NCI-H1048 (cell line): Measurements from ENCODE around the gene ZNF587B.
"Not testable (repeated sequence)": the region's sequence is repeated elsewhere in the genome, so short reads cannot be mapped to it uniquely, and the experiment has no call there.

Source experiments
- DNase-seq: peaks from one replicate; lab custom pipeline; 2025; lab: John Stamatoyannopoulos, UW

ZNF587B gene

DNA sequence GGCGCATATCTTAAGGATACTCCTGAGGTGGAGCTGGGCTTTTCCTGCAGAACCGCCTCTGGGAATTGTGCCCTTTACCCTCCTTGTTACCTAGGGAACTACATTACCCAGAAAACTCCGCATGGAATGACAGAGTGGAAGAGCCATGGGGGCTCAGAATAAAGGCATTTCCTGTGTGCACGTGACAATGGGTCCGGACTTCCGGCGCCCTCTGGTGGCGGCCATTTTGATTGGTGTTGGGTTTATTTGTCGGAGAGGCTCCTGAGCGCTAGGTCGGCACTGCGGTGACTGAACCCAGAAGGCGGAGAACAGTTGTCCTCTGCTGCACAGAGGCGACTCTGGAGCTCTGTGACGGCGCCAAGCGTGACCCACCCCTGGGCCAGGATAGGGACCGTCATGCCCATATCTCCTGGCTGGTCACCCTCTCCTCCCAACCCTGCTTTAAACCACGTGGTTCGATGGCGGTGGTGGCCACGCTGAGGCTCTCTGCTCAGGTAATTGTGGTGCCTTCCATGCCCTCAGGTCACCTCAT lies at the start of gene ZNF587B:
Gene ZNF587B (plus strand): TSS at position 229 of the 532 bp plus-strand sequence. CDS start 230 bp downstream, at position 459.
- DNase-seq: no peak

DNA sequence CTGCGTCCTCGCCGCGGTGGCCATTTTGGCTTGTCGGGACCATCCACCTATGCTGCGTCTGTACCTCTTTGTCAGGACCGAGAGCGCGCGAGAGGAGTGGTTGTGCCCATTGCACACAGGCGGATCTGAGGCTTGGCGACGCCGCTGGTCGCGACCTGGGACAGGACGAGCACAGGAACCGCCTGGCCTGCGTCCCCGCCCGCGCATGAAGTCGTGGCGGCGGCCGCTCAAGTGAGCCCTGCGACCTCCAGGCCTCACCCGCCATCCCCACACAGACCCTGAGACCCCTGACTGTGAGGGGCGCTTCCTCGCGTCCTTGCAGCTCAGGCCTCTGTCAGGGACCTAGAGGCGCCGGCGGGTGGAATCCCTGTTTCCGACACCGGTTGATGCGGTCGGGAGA lies 43.8 kb upstream of the ZNF587B start:
- no peak for DNase-seq

DNA sequence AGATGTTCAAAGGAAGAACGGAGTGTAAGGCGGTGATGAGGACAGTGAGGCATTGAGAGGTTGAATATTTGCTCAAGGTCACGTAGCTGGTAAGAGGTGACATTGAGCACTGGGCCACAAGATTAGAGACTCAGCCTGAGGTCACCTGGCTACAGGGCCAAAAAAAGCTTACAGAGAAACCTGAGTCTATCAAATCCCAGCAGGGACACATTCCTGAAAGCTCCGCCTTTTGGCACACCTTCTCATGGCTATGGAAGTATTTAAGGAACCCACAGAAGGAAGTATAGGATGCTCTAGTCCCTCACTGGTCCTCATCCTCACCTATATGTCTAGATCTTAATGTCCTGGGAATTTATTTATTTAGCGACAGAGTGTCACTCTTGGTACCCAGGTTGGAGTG lies 43.2 kb upstream of the ZNF587B start:
- no peak for DNase-seq

DNA sequence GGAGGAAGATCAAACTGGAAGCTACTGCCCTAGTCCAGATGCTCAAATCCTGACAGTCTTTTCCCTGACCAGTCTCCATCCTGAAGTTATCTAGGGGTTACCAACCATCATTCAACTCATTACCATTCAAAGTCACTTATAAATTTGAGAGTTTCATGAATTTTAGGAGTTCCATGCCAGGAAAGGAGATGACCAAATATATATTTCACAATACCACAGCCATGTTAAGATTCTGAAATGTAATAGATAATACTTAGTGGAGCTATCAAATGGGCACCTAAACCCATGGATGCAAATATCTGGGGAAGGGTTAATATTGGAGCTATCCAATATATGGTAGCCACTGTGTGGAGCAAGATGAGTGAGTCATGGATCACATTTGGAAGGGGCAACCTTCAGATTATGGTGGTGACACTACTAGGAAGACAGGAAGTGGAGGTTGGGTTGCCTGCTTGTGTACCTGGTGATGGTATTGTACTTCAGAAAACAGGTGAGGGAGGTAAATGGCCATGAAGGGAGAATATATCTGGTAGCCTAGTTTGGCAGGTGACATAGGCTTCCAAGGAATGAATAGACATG lies 41.9 kb upstream of the ZNF587B start:
- no peak for DNase-seq

DNA sequence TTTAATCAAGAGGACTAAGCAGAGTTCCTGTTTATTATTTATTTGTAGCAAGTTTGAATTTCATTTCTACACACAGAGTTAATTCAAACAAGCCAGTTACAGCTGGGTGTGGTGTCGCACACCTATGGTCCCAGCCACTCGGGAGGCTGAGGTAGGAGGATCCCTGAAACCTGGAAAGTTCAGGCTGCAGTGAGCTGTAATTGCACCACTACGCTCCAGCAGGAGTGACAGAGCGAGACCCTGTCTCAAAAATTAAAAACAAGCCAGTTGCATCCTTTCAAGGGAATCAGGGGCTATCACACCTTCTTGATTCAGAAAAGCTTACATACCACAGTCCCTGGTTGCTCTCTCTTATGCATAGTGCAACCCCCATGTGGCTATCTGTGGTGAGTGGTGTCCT lies 40.8 kb upstream of the ZNF587B start:
- no peak for DNase-seq

DNA sequence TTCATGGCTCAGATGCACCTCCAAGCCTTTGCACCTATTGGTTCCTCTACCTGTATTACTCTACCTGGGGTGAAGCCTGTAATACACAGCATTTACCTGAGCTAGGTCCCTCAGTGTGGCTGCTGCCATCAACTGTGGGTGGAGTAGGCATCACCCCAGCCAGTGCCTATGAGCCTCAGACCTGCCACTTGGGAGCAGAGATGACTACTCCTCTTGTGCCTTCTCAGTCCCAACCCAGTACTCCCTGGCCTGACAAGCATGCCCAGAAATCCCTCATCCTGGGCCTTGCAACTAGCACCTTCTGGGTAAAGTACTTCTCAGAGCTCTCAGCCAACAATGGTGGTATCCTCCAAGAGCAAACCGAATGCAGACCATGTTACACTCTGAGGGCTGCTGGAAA lies 33.5 kb upstream of the ZNF587B start:
- not testable (repeated sequence) for DNase-seq

DNA sequence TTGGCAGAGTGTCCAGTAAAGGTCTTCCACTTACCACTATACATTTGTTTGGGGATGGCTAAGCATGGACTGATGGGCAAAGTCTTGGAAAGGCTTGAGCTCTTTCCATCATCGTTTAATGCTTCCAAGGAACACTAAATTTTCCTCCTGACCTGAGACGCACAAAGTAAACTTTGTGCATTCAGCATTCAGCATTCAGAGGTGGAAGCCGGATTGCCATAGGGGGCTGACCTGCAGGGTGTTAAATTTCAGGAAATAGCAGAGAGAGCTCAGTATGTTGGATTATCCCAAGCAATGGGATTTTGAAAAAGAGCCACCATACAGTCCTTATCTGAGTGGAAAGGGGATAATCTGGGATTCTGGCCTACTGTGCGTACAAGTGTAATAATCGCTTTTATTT lies 29.4 kb upstream of the ZNF587B start:
- DNase-seq: no peak

DNA sequence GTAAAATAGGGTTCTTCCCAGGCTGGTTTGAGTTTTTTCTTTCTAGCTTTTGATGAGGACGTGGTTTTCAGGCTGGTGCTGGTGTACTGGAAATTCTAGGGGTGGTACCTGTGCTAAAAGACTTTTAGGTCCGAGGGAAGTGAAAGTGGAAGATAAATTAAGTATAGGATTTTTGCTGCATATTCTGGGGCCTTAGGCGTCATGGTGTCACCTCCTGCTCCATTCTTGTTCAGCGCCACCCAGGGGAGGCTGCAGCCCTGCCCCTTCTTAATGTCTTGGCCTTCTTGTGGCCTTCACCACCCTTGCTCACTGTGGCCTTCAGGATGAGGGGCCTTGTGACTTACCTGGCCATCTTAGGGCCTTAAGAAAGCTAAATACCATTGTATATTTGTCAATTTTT lies 27.8 kb upstream of the ZNF587B start:
- no peak for DNase-seq

DNA sequence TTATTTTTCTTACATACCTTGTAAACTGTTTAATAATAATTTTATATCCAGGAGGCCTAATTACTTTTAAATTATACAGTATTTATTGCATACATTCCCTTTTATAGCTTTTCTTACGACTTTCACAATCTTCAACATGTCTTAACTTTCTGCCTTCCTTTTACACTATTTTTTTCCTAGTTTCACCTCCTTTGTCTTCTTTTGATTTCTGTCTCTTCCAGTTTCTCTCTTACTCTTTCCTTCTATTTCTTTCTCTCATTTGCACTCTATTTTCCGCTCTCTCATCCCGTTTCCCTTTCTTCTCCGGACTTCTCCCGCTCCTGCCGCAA lies 26.9 kb upstream of the ZNF587B start:
- DNase-seq: no peak

DNA sequence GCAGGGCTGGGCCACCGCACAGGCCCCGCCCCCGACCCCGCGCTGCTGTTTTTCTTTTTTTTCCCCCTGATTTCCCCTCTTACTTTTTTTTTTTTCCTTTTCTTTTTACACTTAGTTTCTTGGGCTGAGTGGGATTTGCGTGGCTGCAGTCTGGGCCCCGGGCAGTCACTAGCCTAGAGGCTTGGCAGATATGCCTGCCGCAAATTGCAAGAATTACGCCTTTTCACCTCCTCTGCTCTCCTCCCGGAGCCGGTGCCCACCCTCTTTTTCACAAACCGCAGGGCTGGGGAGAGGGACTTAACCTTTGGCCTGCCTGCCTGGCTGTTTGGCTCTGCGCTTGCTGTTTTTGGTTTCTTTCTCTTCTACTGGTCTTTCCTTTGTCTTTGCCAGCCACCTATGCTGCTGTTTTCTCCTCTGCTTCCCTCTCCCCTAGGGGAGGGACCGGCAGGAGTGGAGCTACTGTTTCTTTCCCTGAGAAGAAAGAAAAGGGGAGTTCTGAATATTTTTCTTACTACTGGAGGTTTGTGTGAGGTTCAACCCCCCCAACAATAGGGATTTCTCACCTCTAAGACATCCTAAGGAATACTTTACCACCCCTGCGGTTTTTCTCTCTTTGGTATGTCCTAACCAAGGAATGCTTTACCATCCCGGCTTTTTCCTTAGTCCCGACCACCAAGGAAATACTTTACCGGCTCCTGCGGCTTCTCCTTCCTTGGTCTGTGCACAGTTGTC lies 26.3 kb upstream of the ZNF587B start:
- DNase-seq: no peak

DNA sequence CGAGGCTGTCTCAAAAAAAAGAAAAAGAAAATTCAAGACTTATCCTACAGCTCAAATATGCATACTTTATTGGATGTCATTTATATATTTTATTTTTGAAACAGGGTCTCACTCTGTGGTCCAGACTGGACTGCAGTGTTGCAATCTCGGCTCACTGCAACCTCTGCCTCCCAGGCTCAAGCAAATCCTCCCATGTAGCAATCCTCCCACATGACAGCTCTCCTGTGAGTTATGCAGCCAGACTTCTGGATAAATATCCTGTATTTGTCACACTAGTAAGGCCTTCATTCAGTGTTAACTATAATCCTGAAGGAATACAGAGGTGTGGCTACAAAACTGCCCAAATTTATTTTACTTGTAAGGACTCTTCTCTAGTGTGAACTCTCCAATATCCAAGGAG lies 22.6 kb upstream of the ZNF587B start:
- no peak for DNase-seq

DNA sequence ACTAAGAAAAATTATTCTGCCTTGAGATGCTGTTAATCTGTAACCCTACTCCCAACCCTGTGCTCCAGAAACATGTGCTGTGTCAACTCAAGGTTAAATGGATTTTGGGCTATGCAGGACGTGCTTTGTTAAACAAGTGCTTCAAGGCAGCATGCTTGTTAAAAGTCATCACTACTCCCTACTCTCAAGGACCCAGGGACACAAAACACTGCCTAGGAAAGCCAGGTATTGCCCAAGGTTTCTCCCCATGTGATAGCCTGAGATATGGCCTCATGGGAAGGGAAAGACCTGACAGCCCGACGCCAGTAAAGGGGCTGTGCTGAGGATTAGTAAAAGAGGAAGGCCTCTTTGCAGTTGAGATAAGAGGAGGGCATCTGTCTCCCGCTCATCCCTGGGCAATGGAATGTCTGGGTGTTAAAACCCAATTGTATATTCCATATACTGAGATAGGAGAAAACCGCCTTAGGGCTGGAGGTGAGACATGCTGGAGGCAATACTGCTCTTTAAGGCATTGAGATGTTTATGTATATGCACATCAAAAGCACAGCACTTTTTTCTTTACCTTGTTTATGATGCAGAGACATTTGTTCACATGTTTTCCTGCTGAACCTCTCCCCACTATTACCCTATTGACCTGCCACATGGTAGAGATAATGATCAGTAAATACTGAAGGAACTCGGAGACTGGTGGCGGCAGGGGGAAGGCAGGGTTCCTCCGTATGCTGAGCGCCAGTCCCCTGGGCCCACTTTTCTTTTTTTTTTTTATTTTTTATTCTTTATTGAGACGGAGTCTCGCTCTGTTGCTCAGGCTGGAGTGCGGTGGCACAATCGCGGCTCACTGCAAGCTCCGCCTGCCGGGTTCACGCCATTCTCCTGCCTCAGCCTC lies 19.4 kb upstream of the ZNF587B start:
- not testable (repeated sequence) for DNase-seq

DNA sequence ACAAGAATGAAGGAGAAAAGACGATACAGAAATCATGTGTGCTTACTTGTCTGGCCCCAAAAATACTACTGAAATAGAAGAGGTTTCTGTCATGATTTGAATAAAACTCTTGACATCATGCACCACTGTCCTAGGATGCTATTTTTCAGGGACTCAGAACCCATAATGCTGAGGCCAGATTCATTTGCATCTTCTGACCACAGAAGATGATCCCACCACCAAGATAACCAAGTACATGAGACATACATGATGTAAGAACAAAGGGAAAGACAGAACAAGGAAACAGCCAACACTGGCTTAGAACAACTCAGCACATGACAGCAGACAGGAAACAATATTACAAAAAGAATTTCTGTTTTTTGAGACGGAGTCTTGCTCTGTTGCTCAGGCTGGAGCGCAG lies 17.9 kb upstream of the ZNF587B start:
- DNase-seq: no peak

DNA sequence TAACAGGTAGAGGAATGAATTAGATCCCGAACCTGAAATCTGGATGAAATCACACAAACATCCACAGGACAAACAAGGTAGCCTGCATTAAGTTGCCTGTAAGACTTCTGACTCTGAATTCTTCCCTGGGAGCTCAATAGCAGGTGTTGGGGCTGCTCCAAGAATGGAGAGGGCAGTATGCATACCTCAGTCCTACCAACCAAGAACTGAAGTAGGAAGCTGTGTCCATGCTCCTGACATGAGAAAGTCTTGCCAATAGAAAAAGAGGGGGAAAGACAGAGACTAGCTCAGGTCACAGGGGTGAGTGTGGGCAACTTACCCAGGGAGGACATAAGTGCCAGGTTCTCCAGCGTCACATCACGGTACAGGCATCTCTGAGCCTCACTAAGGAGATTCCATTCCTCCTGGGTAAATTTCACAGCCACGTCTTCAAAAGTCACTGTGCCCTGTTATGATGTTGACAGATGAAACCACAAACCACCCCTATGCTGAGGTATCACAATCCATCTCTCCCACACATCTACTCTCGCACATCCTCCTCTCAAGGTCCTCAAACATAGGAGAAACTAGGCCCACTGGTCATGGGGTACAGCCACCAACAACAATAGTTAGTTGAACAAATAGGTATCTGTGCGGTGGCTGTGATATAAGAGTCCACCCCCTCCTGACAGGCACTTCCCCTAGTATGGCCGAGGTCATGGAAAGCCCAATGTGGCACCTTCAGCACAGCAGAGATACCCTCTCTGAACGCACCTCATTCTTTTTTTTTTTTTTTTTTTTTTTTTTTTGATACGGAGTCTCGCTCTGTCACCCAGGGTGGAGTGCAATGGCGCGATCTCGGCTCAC lies 16.9 kb upstream of the ZNF587B start:
- DNase-seq: not testable (repeated sequence)

DNA sequence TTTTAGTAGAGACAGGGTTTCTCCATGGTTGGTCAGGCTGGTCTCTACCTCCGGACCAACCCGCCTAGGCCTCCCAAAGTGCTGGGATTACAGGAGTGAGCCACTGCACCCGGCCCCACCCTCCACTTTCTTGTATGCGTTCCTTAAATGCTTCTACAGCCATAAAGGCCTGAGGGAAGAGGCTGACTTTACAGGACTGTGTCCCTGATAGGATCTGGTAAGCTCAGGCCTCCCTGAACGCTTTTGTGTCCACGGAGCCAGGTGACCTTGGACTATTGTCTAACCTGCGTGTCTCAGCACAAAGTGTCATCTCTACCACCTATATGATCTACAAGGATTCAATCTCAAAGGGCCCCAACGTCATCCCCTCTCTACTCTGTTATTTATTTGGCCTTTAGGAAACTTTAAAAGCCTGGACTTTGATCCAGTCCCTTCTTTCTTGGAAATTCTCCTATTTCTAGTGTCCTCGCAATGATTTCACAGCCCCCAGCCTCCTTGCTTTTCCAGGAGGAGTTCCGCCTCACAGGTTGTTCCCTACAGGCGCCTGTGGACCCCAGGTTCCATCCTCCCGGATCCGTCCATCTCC lies 16.1 kb upstream of the ZNF587B start:
- DNase-seq: no peak

DNA sequence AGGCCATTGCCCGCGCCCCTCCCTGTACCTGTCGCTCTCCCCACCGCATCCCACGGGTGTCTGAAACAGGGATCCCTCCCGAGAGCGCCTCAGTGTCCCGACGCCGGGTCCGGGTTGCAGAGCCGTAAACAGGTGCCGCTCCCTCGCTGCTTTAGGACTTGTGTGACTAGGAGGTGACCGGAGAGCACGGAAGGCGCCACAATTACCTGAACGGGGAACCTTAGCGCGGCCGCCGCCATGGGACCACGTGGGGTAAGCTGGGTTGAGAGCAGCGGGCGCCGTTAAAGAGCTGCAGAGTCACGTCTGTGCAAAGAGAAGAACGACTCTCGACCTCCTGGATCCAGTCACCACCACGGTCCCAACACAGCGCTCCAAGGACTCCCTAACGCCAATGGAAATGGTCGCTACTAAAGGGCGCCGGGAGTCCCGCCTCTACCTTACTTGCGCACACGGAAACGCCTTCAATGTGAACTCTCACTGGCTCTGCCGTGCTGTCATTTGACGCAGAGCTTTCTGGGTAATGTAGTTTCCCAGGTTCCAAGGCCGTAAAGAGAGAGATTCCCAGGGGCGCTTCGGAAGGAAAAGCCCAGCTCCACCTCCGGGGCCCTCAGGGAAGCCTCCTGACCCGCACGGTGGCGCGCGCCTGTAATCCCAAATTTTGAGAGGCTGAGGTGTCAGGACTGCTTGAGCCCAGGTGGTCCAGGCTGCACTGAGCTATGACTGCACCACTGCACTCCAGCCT lies 15.4 kb upstream of the ZNF587B start, which contains the start of gene ZNF552:
Gene ZNF552 (minus strand): TSS at position 409 of the 742 bp plus-strand sequence. CDS start 170 bp downstream, at position 239.
- peak; percentile 67 for DNase-seq

DNA sequence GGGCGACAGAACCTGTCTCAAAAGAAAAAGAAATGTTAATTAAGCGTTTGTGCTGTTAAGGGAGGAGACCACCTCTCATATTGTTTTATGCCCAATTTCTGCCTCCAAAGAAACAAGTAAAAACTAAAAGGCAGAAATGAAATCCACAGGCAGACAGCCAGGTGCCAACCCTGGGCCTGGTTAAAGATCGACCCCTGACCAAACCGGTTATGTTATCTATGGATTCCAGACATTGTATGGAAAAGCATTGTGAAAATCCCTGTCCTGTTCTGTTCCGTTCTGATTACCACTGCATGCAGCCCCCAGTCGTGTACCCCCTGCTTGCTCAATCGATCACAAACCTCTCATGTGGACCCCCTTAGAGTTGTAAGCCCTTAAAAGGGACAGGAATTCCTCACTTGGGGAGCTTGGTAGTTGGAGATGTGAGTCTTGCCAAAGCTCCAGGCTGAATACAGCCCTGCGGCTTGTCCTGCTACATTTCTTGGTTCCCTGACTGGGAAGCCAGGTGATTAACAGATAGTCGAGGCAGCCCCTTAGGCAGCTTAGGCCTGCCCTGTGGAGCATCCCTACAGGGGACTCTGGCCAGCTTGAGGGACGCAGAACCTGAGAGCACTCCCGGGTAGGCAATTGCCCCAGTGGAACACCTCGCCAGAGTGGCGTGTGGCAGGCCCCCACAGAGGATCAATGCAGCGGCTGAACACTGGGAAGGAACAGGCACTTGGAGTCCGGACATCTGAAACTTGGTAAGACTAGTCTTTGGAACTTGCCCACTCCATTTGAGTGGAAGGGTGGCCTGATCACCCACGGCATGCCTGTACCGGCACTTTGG lies 14.6 kb upstream of the ZNF587B start:
- DNase-seq: no peak

DNA sequence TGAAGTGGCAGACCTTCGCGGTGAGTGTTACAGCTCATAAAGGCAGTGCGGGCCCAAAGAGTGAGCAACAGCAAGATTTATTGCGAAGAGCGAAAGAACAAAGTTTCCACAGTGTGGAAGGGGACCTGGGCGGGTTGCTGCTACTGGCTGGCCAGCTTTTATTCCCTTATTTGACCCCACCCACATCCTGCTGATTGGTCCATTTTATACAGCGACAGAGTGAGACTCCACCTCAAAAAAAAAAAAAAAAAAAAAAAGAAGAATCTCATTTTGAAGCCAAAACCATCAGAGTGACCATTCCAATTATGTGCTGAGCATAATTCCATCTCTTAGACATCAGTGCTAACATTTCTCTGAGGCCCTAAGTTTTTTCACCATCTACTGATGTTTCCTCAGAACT lies 13.4 kb upstream of the ZNF587B start:
- DNase-seq: no peak

DNA sequence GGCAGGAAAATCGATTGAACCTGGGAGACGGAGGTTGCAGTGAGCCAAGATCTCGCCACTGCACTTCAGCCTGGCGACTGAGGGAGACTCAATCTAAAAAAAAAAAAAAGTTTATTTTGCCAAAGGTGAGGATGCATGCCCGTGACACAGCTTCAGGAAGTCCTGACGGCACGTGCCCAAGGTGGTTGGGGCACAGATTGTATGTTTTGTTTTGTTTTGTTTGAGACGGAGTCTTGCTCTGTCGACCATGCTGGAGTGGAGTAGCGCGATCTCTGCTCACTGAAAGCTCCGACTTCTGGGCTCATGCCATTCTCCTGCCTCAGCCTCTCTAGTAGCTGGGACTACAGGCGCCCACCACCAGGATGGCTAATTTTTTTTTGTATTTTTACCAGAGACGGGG lies 12.1 kb upstream of the ZNF587B start:
- DNase-seq: no peak

DNA sequence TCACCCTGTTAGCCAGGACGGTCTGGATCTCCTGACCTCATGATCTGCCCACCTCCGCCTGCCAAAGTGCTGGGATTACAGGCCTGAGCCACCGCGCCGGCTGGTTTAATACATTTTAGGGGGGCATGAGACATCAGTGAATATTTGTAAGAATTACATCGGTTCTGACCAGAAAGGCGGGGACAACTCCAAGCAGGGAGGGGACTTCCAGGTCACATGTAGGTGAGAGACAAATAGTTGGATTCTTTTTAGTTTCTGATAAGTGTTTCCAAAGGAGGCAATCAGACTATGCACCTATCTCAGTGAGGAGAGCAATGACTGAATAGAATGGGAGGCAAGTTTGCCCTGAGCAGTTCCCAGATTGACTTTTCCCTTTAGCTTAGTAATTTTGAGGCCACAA lies 11.7 kb upstream of the ZNF587B start:
- DNase-seq: no peak
